ENCODE results near the gene TMEM141.
A peak's percentile ranks its signal among the peaks of the same experiment; 100 is the strongest.

TMEM141 gene

GRCh38 chr9:136790640-136791515 lies at the start of gene TMEM141:
Gene TMEM141, plus strand, starts transcription at chr9:136791344. Its CDS starts 27 bp downstream, at chr9:136791371.
- DNase-seq, result peak; percentile 100

GRCh38 chr9:136741883-136742571 lies 49.1 kb upstream of the TMEM141 start:
- no peak for DNase-seq

GRCh38 chr9:136742591-136743391 lies 48.4 kb upstream of the TMEM141 start, which contains the start of gene LCN10:
Gene LCN10, minus strand, starts transcription at chr9:136742940. Its CDS starts 37 bp downstream, at chr9:136742903.
- no peak for DNase-seq

GRCh38 chr9:136743639-136744211 lies 47.4 kb upstream of the TMEM141 start:
- DNase-seq, result no peak

- DNase-seq, result no peak
Measured at GRCh38 chr9:136744773-136745172, 46.4 kb upstream of the TMEM141 start.

GRCh38 chr9:136745389-136746154 lies 45.6 kb upstream of the TMEM141 start:
- no peak for DNase-seq

- no peak for DNase-seq
Measured at GRCh38 chr9:136746155-136746490, 45.0 kb upstream of the TMEM141 start.

GRCh38 chr9:136746621-136747020 lies 44.5 kb upstream of the TMEM141 start:
- no peak for DNase-seq

- DNase-seq, result no peak
Measured at GRCh38 chr9:136747161-136748060, 43.7 kb upstream of the TMEM141 start.

GRCh38 chr9:136748201-136748600 lies 42.9 kb upstream of the TMEM141 start, which contains the start of gene LCN6:
Gene LCN6, minus strand, starts transcription at chr9:136748525. Its CDS starts 42 bp downstream, at chr9:136748483.
- DNase-seq, result no peak

GRCh38 chr9:136748666-136749611 lies 42.2 kb upstream of the TMEM141 start:
- DNase-seq, result no peak

- no peak for DNase-seq
Measured at GRCh38 chr9:136750526-136750925, 40.6 kb upstream of the TMEM141 start.

- DNase-seq, result no peak
Measured at GRCh38 chr9:136751244-136751643, 39.9 kb upstream of the TMEM141 start.

GRCh38 chr9:136751814-136752213 lies 39.3 kb upstream of the TMEM141 start:
- DNase-seq, result no peak

GRCh38 chr9:136753371-136754058 lies 37.6 kb upstream of the TMEM141 start:
- no peak for DNase-seq

GRCh38 chr9:136754059-136754572 lies 37.0 kb upstream of the TMEM141 start:
- no peak for DNase-seq

GRCh38 chr9:136754626-136755301 lies 36.4 kb upstream of the TMEM141 start:
- DNase-seq, result no peak
